ENCODE data around the gene ZBTB38. TPM values are rescaled to one million over a fixed set of nuclear protein-coding genes. Genes with fewer than 3 reads are reported as not detected.
A peak's percentile ranks its signal among the peaks of the same experiment; 100 is the strongest.

ZBTB38 gene, protein sequence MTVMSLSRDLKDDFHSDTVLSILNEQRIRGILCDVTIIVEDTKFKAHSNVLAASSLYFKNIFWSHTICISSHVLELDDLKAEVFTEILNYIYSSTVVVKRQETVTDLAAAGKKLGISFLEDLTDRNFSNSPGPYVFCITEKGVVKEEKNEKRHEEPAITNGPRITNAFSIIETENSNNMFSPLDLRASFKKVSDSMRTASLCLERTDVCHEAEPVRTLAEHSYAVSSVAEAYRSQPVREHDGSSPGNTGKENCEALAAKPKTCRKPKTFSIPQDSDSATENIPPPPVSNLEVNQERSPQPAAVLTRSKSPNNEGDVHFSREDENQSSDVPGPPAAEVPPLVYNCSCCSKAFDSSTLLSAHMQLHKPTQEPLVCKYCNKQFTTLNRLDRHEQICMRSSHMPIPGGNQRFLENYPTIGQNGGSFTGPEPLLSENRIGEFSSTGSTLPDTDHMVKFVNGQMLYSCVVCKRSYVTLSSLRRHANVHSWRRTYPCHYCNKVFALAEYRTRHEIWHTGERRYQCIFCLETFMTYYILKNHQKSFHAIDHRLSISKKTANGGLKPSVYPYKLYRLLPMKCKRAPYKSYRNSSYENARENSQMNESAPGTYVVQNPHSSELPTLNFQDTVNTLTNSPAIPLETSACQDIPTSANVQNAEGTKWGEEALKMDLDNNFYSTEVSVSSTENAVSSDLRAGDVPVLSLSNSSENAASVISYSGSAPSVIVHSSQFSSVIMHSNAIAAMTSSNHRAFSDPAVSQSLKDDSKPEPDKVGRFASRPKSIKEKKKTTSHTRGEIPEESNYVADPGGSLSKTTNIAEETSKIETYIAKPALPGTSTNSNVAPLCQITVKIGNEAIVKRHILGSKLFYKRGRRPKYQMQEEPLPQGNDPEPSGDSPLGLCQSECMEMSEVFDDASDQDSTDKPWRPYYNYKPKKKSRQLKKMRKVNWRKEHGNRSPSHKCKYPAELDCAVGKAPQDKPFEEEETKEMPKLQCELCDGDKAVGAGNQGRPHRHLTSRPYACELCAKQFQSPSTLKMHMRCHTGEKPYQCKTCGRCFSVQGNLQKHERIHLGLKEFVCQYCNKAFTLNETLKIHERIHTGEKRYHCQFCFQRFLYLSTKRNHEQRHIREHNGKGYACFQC (N-terminal part only)
- 181 and 196 TPM in 2 replicates for total RNA-seq

DNA sequence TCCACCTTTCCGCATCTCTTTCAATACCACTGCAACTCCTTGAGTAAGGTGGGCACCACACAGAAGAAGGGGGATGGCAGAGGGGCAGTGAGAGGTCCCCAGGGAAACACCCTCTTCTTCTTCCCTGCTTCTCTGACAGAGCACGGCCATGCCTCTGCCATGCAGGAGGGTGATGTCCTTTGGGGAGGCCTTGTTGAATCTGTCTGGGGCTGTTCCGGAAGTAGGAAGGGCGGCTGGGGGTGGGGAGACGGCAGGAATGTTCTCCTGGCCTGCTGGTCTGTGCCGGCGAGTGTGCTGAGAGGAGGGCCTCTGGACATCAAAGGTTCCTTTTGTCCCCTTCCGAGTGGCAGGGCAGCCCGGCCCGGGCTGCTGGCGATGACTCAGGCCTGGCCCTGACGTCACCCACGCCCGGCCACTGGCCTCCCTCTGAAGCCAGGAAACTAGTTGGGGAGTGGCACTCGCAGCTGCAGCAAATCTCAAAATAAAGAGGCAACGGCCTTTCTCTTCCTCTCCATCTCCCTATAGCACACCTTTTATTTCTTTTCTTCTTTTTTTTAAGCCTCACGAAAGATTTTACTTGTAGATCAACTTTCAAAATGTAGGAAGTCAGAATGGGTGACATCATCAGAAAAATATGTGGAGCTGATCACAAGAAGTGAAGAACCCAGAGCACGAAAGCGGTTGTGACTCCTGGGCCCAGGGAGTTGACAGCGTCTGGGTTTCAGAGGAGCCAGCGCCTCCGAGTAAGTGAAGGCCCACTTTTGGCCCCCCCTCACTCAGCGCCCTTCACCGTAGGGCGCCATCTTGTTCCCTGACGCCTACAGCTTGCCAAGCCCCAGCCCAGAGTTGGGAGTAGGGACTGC is at the start of gene ZBTB38:
ZBTB38 (plus strand) TSS at position 443 of the 863 bp plus-strand sequence. CDS start 73,885 bp downstream, outside the sequence.
- Histone ChIP-seq H3K4me3 (ENCODE audit: insufficient read depth, low read length) (peak within 1 kb of the TSS; percentile 62), H3K27me3 (ENCODE audit: insufficient read depth, low read length) (no peaks in the 10 kb centered on the region), H3K79me2 (ENCODE audit: insufficient read depth, low read length) (peaks cover 29% of the 10 kb centered on the region), H3K27ac (ENCODE audit: low read depth, low read length) (peak within 1 kb of the TSS; percentile 99), H2AFZ (ENCODE audit: low read length) (no peak within 1 kb of the TSS), H4K20me1 (ENCODE audit: insufficient read depth, low read length) (no peaks in the 10 kb centered on the region), H3K9me3 (ENCODE audit: low read depth, low read length) (no peaks in the 10 kb centered on the region), H3K4me1 (ENCODE audit: insufficient read depth, low read length) (peaks cover 60% of the 10 kb centered on the region), H3K36me3 (ENCODE audit: insufficient read depth, low read length) (peaks cover 15% of the 10 kb centered on the region), H3K4me2 (ENCODE audit: insufficient read depth, low read length) (peak within 1 kb of the TSS; percentile 77)
- DNase-seq (ENCODE audit: insufficient read length, low spot score, missing footprints) = peak; percentile 90
- TF ChIP-seq, protein P1, sequence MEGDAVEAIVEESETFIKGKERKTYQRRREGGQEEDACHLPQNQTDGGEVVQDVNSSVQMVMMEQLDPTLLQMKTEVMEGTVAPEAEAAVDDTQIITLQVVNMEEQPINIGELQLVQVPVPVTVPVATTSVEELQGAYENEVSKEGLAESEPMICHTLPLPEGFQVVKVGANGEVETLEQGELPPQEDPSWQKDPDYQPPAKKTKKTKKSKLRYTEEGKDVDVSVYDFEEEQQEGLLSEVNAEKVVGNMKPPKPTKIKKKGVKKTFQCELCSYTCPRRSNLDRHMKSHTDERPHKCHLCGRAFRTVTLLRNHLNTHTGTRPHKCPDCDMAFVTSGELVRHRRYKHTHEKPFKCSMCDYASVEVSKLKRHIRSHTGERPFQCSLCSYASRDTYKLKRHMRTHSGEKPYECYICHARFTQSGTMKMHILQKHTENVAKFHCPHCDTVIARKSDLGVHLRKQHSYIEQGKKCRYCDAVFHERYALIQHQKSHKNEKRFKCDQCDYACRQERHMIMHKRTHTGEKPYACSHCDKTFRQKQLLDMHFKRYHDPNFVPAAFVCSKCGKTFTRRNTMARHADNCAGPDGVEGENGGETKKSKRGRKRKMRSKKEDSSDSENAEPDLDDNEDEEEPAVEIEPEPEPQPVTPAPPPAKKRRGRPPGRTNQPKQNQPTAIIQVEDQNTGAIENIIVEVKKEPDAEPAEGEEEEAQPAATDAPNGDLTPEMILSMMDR (IDR thresholded peaks at IDR 0.05; ENCODE audit: extremely low read depth, low read depth, low read length) = no peak

DNA sequence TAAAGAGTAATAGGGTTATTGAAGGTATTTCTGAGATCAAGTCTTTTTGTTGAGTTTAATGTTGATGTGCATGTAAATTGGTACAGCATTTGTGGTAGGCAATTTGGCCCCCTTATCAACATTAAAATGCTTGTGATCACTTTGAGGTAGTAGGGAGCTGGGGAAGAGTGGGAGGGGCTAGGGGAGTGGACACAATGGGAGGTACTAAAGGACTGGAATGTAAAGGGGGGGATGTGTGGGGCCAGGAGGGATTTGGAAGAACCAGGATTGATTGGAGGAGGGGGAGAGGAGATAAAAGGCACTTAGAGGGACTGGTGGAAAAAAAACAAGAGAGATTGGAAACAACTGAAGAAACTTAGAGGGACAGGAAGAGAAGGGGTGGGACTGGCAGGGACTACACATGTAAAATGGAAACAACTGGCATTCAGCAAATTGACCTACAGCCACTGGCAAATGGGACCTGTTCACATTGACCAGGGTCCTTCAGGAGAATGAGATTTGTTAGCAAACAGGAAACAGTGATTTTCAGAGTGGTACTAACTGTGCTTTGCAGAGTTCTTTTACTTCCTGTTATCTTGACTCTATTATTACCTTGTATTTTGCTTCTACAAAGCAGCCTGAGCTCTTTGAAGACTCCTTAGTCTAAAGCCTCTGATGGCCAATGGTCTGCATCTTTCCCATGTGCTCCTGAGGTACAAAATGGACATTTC is 47.8 kb upstream of the ZBTB38 start:
- Histone ChIP-seq H3K27ac (ENCODE audit: low read depth, low read length) (no peak overlapping the region), H3K79me2 (ENCODE audit: insufficient read depth, low read length) (no peaks in the 10 kb centered on the region), H2AFZ (ENCODE audit: low read length) (no peak overlapping the region), H3K4me3 (ENCODE audit: insufficient read depth, low read length) (no peak overlapping the region), H3K36me3 (ENCODE audit: insufficient read depth, low read length) (no peaks in the 10 kb centered on the region), H3K4me1 (ENCODE audit: insufficient read depth, low read length) (peaks cover 9% of the 10 kb centered on the region), H3K27me3 (ENCODE audit: insufficient read depth, low read length) (no peaks in the 10 kb centered on the region), H3K4me2 (ENCODE audit: insufficient read depth, low read length) (no peak overlapping the region), H4K20me1 (ENCODE audit: insufficient read depth, low read length) (no peaks in the 10 kb centered on the region), H3K9me3 (ENCODE audit: low read depth, low read length) (no peaks in the 10 kb centered on the region)
- TF ChIP-seq, protein P1 (IDR thresholded peaks at IDR 0.05; ENCODE audit: extremely low read depth, low read depth, low read length) = no peak
- DNase-seq (ENCODE audit: insufficient read length, low spot score, missing footprints) = no peak

DNA sequence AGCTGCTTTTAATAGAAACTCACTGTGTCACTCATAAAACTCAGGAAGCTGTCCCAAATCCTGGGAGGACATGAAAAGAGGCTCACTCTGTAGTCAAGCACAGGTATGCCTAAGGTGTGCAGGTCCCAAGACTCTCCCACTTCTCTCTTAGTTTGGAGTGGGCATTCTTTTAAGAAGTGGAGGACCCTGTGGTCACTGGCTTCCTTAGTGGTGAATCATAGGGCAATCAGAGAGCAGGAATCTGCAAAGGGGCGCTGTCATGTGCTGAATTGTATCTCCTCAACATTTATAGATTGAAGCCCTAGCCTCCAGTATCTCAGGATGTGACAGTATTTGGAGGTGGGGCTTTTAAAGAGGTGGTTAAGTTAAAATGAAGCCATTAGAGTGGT is 47.2 kb upstream of the ZBTB38 start:
- Histone ChIP-seq H3K9me3 (ENCODE audit: low read depth, low read length) (no peaks in the 10 kb centered on the region), H3K36me3 (ENCODE audit: insufficient read depth, low read length) (no peaks in the 10 kb centered on the region), H3K27ac (ENCODE audit: low read depth, low read length) (no peak overlapping the region), H3K27me3 (ENCODE audit: insufficient read depth, low read length) (no peaks in the 10 kb centered on the region), H3K79me2 (ENCODE audit: insufficient read depth, low read length) (no peaks in the 10 kb centered on the region), H4K20me1 (ENCODE audit: insufficient read depth, low read length) (no peaks in the 10 kb centered on the region), H3K4me1 (ENCODE audit: insufficient read depth, low read length) (peaks cover 9% of the 10 kb centered on the region), H3K4me2 (ENCODE audit: insufficient read depth, low read length) (no peak overlapping the region), H2AFZ (ENCODE audit: low read length) (peak overlapping the region; percentile 52), H3K4me3 (ENCODE audit: insufficient read depth, low read length) (no peak overlapping the region)
- TF ChIP-seq, protein P1 (IDR thresholded peaks at IDR 0.05; ENCODE audit: extremely low read depth, low read depth, low read length) = no peak
- DNase-seq (ENCODE audit: insufficient read length, low spot score, missing footprints) = peak; percentile 74
